Ishikawa (cell line): Measurements from ENCODE around the gene CDK6.

Source experiments
- CEBPB ChIP-seq: IDR thresholded peaks from 2 replicates; pipeline ENCODE4 v1.6.1; 2012
- CREB1 ChIP-seq: IDR thresholded peaks from 2 replicates; pipeline ENCODE4 v1.6.1; 2012; ENCODE audit warnings: low read depth
- EGR1 ChIP-seq: IDR thresholded peaks from 2 replicates; pipeline ENCODE4 v1.6.1; 2012
- EP300 ChIP-seq: IDR thresholded peaks from 2 replicates; pipeline ENCODE4 v1.6.1; 2012; ENCODE audit warnings: borderline replicate concordance
- FOXM1 ChIP-seq: IDR thresholded peaks from 2 replicates; pipeline ENCODE4 v1.6.1; 2012; ENCODE audit warnings: low read depth, borderline replicate concordance
- RAD21 ChIP-seq: IDR thresholded peaks from 2 replicates; pipeline ENCODE4 v1.6.1; 2012; ENCODE audit warnings: low read depth
- REST ChIP-seq: IDR thresholded peaks from 2 replicates; pipeline ENCODE4 v1.6.1; 2012; ENCODE audit warnings: low read depth, mild to moderate bottlenecking
- TAF1 ChIP-seq: IDR thresholded peaks from 2 replicates; pipeline ENCODE4 v1.6.1; 2012; ENCODE audit warnings: low read depth, mild to moderate bottlenecking
- TCF12 ChIP-seq: IDR thresholded peaks from 2 replicates; pipeline ENCODE4 v1.6.1; 2012; ENCODE audit warnings: low read depth
- TEAD4 ChIP-seq: IDR thresholded peaks from 2 replicates; pipeline ENCODE4 v1.6.1; 2012
- YY1 ChIP-seq: IDR thresholded peaks from 2 replicates; pipeline ENCODE4 v1.6.1; 2012; ENCODE audit warnings: low read depth
- ZBTB7A ChIP-seq: IDR thresholded peaks from 2 replicates; pipeline ENCODE4 v1.6.1; 2012; ENCODE audit warnings: low read depth

- no peak for TF ChIP-seq RAD21
- TF ChIP-seq TAF1 = no peak
- TF ChIP-seq TEAD4 = no peak
- no peak for TF ChIP-seq REST
- TF ChIP-seq EP300 = no peak
- no peak for TF ChIP-seq ZBTB7A
- TF ChIP-seq CEBPB = no peak
- TF ChIP-seq EGR1 = no peak
- no peak for TF ChIP-seq CREB1
- no peak for TF ChIP-seq YY1
- TF ChIP-seq FOXM1 = no peak
- TF ChIP-seq TCF12 = no peak
Measured at GRCh38 chr7:92658671-92659070, 177.7 kb downstream of the CDK6 start.
